PC-9 (cell line): ENCODE results near the gene PLA2G2C. TPM values are rescaled to one million over a fixed set of nuclear protein-coding genes. Genes with fewer than 3 reads are reported as not detected.
"Not testable (repeated sequence)": the region's sequence is repeated elsewhere in the genome, so short reads cannot be mapped to it uniquely, and the experiment has no call there.

Source experiments
- BruUV-seq: library from RNA; stranded (reverse); fragments of 400-500 nt; replicated peaks from 2 replicates; lab custom pipeline; 2021; lab: Mats Ljungman, UMichigan
- CTCF ChIA-PET: fragments of 300-600 bp; sonication (Branson Sonifier 250); formaldehyde crosslinking; loops from one replicate; lab custom pipeline; 2022; ENCODE audit warnings: antibody characterized with exemption; lab: Charles Lee
- POLR2A ChIA-PET: fragments of 300-600 bp; sonication (Branson Sonifier 250); formaldehyde crosslinking; loops from one replicate; lab custom pipeline; 2022; ENCODE audit warnings: antibody characterized with exemption; ENCODE audit not compliant: unreplicated experiment; lab: Charles Lee
- DNase-seq, 2 experiments: peaks; one replicate each; pipeline versions ENCODE4 v3.0.0 to v3.0.0-alpha.2; 2015 to 2022; ENCODE audit warnings: mixed read lengths in 1 of 2
- H2AFZ ChIP-seq: fragments of 200-600 bp; sonication (generic); 2 replicates; pipeline ENCODE4 v1.8.1; 2017; ENCODE audit warnings: antibody characterized with exemption
- H3F3A ChIP-seq: fragments of 200-600 bp; sonication (generic); 2 replicates; pipeline ENCODE4 v1.8.1; 2017; ENCODE audit warnings: antibody characterized with exemption, mild to moderate bottlenecking, low read depth; ENCODE audit not compliant: insufficient read depth
- H3K27ac ChIP-seq: fragments of 200-600 bp; sonication (generic); 2 replicates; pipeline ENCODE4 v1.6.1; 2016; ENCODE audit warnings: mixed run types
- H3K27me3 ChIP-seq: fragments of 200-600 bp; sonication (generic); 2 replicates; pipeline ENCODE4 v1.6.1; 2016; ENCODE audit warnings: low read depth, mixed run types; ENCODE audit not compliant: insufficient read depth
- H3K36me3 ChIP-seq: fragments of 200-600 bp; sonication (generic); 2 replicates; pipeline ENCODE4 v1.6.1; 2016; ENCODE audit warnings: low read depth, mixed run types
- H3K4me1 ChIP-seq: fragments of 200-600 bp; sonication (generic); replicated peaks from 2 replicates; pipeline ENCODE4 v1.6.1; 2016; ENCODE audit warnings: mixed run types; ENCODE audit not compliant: insufficient read depth
- H3K4me2 ChIP-seq: fragments of 200-600 bp; sonication (generic); 2 replicates; pipeline ENCODE4 v1.6.1; 2017; ENCODE audit warnings: mixed run types
- H3K4me3 ChIP-seq: fragments of 200-600 bp; sonication (generic); 2 replicates; pipeline ENCODE4 v1.6.1; 2016; ENCODE audit warnings: mixed run types
- H3K79me2 ChIP-seq: fragments of 200-600 bp; sonication (generic); 2 replicates; pipeline ENCODE4 v1.6.1; 2017; ENCODE audit warnings: low read depth, mixed run types
- H3K9me2 ChIP-seq: fragments of 200-600 bp; sonication (generic); 2 replicates; pipeline ENCODE4 v1.8.1; 2017; ENCODE audit warnings: mild to moderate bottlenecking; ENCODE audit not compliant: insufficient read depth
- H3K9me3 ChIP-seq: fragments of 200-600 bp; sonication (generic); 2 replicates; pipeline ENCODE4 v1.8.1; 2016; ENCODE audit warnings: low read depth; ENCODE audit not compliant: insufficient read depth
- H4K20me1 ChIP-seq: fragments of 200-600 bp; sonication (generic); 2 replicates; pipeline ENCODE4 v1.8.1; 2017; ENCODE audit not compliant: insufficient read depth
- EZH2 ChIP-seq: fragments of 200-600 bp; sonication (generic); IDR thresholded peaks from 2 replicates; pipeline ENCODE4 v1.8.0; 2017; ENCODE audit warnings: antibody characterized with exemption, low read depth
- intact Hi-C: fragments of 100-400 bp; cut with micrococcal nuclease; formaldehyde crosslinking; loops from one replicate; pipeline ENCODE4 v1.10.0; 2022; ENCODE audit not compliant: unreplicated experiment
- total RNA-seq: library from RNA; stranded (reverse); gene quantifications from 2 replicates; pipeline ENCODE4 v1.2.3, GENCODE V29; 2021
- TF ChIP-seq, protein P1 (sequence below): fragments of 200-600 bp; sonication (generic); conservative IDR thresholded peaks from 2 replicates; pipeline ENCODE4 v1.6.1; 2017; ENCODE audit warnings: mixed run types, antibody characterized with exemption, mild to moderate bottlenecking, moderate library complexity

PLA2G2C gene
- total RNA-seq, 1 experiment from 2014 or later, result 0.55 TPM

DNA sequence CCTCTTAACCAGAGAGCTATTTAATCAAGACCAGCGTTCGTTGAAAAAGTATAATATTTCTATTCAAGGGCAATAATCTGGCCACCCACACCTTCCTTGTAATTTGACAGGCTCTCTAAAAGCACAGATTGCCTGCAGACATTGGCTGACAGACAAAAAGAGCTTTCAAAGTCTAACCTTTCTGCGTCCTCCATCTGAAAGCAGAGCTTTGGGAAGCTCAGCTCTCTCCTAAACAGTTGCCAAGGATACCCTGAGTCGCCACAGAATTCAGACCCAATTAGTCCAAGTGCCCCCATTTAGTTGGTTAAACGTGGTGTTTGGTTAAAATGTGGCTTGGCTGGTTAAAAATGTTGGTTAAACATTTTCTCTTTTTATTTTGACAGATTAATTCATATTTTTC, 33.7 kb upstream of the PLA2G2C start:
- Histone ChIP-seq H3K4me3 (no peak overlapping the region), H3K9me2 (no peaks in the 10 kb centered on the region), H3K79me2 (no peaks in the 10 kb centered on the region), H3F3A (no peaks in the 10 kb centered on the region), H3K4me1 (no peaks in the 10 kb centered on the region), H3K27ac (no peak overlapping the region), H3K36me3 (no peaks in the 10 kb centered on the region), H2AFZ (no peak overlapping the region), H3K4me2 (no peak overlapping the region), H3K9me3 (peaks cover 5% of the 10 kb centered on the region), H4K20me1 (no peaks in the 10 kb centered on the region), H3K27me3 (no peaks in the 10 kb centered on the region)
- intact Hi-C loops, result no loop called here
- ChIA-PET POLR2A (no interaction called here), CTCF (no interaction called here)
- no peak for DNase-seq
- BruUV-seq, result no TSS peak
- TF ChIP-seq EZH2, result no peak
- TF ChIP-seq, protein P1, sequence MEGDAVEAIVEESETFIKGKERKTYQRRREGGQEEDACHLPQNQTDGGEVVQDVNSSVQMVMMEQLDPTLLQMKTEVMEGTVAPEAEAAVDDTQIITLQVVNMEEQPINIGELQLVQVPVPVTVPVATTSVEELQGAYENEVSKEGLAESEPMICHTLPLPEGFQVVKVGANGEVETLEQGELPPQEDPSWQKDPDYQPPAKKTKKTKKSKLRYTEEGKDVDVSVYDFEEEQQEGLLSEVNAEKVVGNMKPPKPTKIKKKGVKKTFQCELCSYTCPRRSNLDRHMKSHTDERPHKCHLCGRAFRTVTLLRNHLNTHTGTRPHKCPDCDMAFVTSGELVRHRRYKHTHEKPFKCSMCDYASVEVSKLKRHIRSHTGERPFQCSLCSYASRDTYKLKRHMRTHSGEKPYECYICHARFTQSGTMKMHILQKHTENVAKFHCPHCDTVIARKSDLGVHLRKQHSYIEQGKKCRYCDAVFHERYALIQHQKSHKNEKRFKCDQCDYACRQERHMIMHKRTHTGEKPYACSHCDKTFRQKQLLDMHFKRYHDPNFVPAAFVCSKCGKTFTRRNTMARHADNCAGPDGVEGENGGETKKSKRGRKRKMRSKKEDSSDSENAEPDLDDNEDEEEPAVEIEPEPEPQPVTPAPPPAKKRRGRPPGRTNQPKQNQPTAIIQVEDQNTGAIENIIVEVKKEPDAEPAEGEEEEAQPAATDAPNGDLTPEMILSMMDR, result no peak

DNA sequence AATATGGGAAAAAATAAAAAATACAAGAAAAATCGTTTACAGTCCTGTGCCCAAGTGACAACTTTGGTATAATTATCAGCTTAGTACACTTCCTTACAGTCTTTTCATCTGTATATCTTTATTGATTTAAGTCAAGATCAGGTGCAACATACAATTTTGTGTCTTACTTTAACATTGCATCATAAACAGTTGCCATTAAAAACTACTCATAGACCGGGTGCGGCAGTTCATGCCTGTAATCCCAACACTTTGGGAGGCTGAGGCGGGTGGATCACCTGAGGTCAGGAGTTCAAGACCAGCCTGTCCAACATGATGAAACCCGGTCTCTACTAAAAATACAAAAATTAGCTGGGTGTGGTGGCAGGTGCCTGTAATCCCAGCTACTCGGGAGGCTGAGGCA, 32.7 kb upstream of the PLA2G2C start:
- H4K20me1 ChIP-seq, H3F3A ChIP-seq, H3K9me2 ChIP-seq, H3K36me3 ChIP-seq, H3K27me3 ChIP-seq, intact Hi-C loops, H2AFZ ChIP-seq, H3K27ac ChIP-seq, H3K9me3 ChIP-seq, H3K4me2 ChIP-seq, H3K4me3 ChIP-seq, BruUV-seq, H3K79me2 ChIP-seq, POLR2A ChIA-PET, H3K4me1 ChIP-seq, DNase-seq: not testable (repeated sequence)
- CTCF ChIA-PET, result interaction anchor here (0.5 kb wide), 1 partner anchor 12 kb away, joined by 3 read pairs; no protein-coding TSS in a partner anchor

DNA sequence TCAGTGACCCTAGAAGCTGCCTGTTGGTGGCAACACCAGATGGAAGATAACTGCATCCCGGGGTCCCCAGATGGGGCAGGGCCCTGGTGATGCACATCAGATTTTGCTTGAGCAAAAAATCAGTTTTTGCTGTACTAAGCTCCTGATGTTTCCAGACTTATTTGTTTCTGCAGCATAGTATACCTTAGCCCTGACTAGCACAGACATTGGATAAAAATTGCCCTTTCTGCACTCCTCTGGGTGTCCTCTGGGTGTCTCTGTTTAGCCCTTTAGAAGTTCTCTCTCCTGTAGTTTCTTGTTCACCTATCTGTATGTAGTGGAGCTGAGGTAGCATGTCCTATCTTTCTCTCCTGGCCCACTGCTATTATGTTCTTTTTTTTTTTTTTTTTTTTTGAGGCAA, 30.3 kb upstream of the PLA2G2C start:
- DNase-seq, result no peak

More for the DNA sequence above, 30.3 kb upstream of the PLA2G2C start:
- H3K27me3 ChIP-seq, result no peaks in the 10 kb centered on the region
- BruUV-seq, result no TSS peak
- H2AFZ ChIP-seq, result no peak overlapping the region
- peaks cover 5% of the 10 kb centered on the region for H3K9me3 ChIP-seq
- no peaks in the 10 kb centered on the region for H3K36me3 ChIP-seq
- no peaks in the 10 kb centered on the region for H3K79me2 ChIP-seq
- peaks cover 27% of the 10 kb centered on the region for H3K4me1 ChIP-seq
- H3F3A ChIP-seq, result peaks cover 22% of the 10 kb centered on the region
- ChIA-PET CTCF (interaction anchor here (0.6 kb wide), 1 partner anchor 397 kb away, joined by 5 read pairs; no protein-coding TSS in a partner anchor), POLR2A (no interaction called here)
- H4K20me1 ChIP-seq, result no peaks in the 10 kb centered on the region
- TF ChIP-seq EZH2, result no peak
- TF ChIP-seq, protein P1, result peak; percentile 52
- intact Hi-C loops, result no loop called here
- H3K9me2 ChIP-seq, result no peaks in the 10 kb centered on the region
- no peak overlapping the region for H3K4me3 ChIP-seq
- H3K4me2 ChIP-seq, result no peak overlapping the region
- no peak overlapping the region for H3K27ac ChIP-seq
